ENCODE measurements around the gene FXYD3. TPM values are rescaled to one million over a fixed set of nuclear protein-coding genes. Genes with fewer than 3 reads are reported as not detected.

Gene FXYD3
- total and polyA plus RNA-seq, 2 donors (not counting 1 experiment from before 2014, with no cell fraction given): not detected

Other genes with a start within 250 kb of the FXYD3 start
- gene ZNF30, start 188.9 kb upstream of the FXYD3 start, total RNA-seq: 3.1 and 4.3 TPM in 2 replicates
- 2.0 and 2.7 TPM in 2 replicates for gene ZNF30, start 188.9 kb upstream of the FXYD3 start, polyA plus RNA-seq
- gene ZNF792, start 151.6 kb upstream of the FXYD3 start, total RNA-seq: 3.3 and 5.0 TPM in 2 replicates
- 1.6 and 1.7 TPM in 2 replicates for gene ZNF792, start 151.6 kb upstream of the FXYD3 start, polyA plus RNA-seq
- 22.3 and 24.4 TPM in 2 replicates for gene GRAMD1A, start 115.5 kb upstream of the FXYD3 start, total RNA-seq
- 21.4 and 29.0 TPM in 2 replicates for gene GRAMD1A, start 115.5 kb upstream of the FXYD3 start, polyA plus RNA-seq
- 14.1 and 14.5 TPM in 2 replicates for gene SCN1B, start 85.4 kb upstream of the FXYD3 start, total RNA-seq
- 11.0 and 17.5 TPM in 2 replicates for gene SCN1B, start 85.4 kb upstream of the FXYD3 start, polyA plus RNA-seq
- 0.33 and 0.51 TPM in 2 replicates for gene HPN, start 74.1 kb upstream of the FXYD3 start, total RNA-seq
- gene HPN, start 74.1 kb upstream of the FXYD3 start, polyA plus RNA-seq: not detected in 2 replicates
- gene LGI4, start 19.2 kb downstream of the FXYD3 start, total RNA-seq: 0.17 and 0.26 TPM in 2 replicates
- 0.02 and 0.19 TPM in 2 replicates for gene LGI4, start 19.2 kb downstream of the FXYD3 start, polyA plus RNA-seq
- gene FXYD1, start 23.0 kb downstream of the FXYD3 start, total RNA-seq: 4.5 and 11.3 TPM in 2 replicates
- gene FXYD1, start 23.0 kb downstream of the FXYD3 start, polyA plus RNA-seq: 3.6 and 7.5 TPM in 2 replicates
- not detected in 2 replicates for gene FXYD7, start 27.4 kb downstream of the FXYD3 start, total RNA-seq
- gene FXYD7, start 27.4 kb downstream of the FXYD3 start, polyA plus RNA-seq: not detected in 2 replicates
- gene FXYD5, start 38.9 kb downstream of the FXYD3 start, total RNA-seq: 10.5 and 19.8 TPM in 2 replicates
- gene FXYD5, start 38.9 kb downstream of the FXYD3 start, polyA plus RNA-seq: 100 and 187 TPM in 2 replicates
- gene FAM187B, start 112.9 kb downstream of the FXYD3 start, total RNA-seq: not detected in 2 replicates
- gene FAM187B, start 112.9 kb downstream of the FXYD3 start, polyA plus RNA-seq: not detected in 2 replicates
- gene LSR, start 133.2 kb downstream of the FXYD3 start, total RNA-seq: 0.26 and 0.33 TPM in 2 replicates
- gene LSR, start 133.2 kb downstream of the FXYD3 start, polyA plus RNA-seq: 0.29 and 0.31 TPM in 2 replicates
- 42.1 and 53.8 TPM in 2 replicates for gene USF2, start 153.1 kb downstream of the FXYD3 start, total RNA-seq
- gene USF2, start 153.1 kb downstream of the FXYD3 start, polyA plus RNA-seq: 74.9 and 105 TPM in 2 replicates
- not detected in 2 replicates for gene HAMP, start 166.7 kb downstream of the FXYD3 start, total RNA-seq
- not detected in 2 replicates for gene HAMP, start 166.7 kb downstream of the FXYD3 start, polyA plus RNA-seq
- gene MAG, start 176.3 kb downstream of the FXYD3 start, total RNA-seq: 0.50 TPM in 1 of 2 replicates, not detected in the other
- 0.10 TPM in 1 of 2 replicates, not detected in the other for gene MAG, start 176.3 kb downstream of the FXYD3 start, polyA plus RNA-seq
- 1.2 TPM in 1 of 2 replicates, not detected in the other for gene CD22, start 213.4 kb downstream of the FXYD3 start, total RNA-seq
- 0.15 and 0.95 TPM in 2 replicates for gene CD22, start 213.4 kb downstream of the FXYD3 start, polyA plus RNA-seq
- not detected in 2 replicates for gene FFAR1, start 232.1 kb downstream of the FXYD3 start, total RNA-seq
- gene FFAR1, start 232.1 kb downstream of the FXYD3 start, polyA plus RNA-seq: not detected in 2 replicates
- gene FFAR3, start 242.6 kb downstream of the FXYD3 start, total RNA-seq: not detected in 2 replicates
- not detected in 2 replicates for gene FFAR3, start 242.6 kb downstream of the FXYD3 start, polyA plus RNA-seq